Measurements from ENCODE around the gene LYRM1. TPM values are rescaled to one million over a fixed set of nuclear protein-coding genes. Genes with fewer than 3 reads are reported as not detected.

LYRM1 gene
- total and polyA plus RNA-seq, 10 of the 15 experiments (the other 5 are each of a cell fraction or from before 2014, with no cell fraction given) = 18.4 to 54.4 (median 38.0) TPM

- 0 out of 2 replicates have a peak, but pooled peaks have one; percentile 55 for TF ChIP-seq ZNF217 (IDR thresholded peaks at IDR 0.05)
- TF ChIP-seq, protein P1, sequence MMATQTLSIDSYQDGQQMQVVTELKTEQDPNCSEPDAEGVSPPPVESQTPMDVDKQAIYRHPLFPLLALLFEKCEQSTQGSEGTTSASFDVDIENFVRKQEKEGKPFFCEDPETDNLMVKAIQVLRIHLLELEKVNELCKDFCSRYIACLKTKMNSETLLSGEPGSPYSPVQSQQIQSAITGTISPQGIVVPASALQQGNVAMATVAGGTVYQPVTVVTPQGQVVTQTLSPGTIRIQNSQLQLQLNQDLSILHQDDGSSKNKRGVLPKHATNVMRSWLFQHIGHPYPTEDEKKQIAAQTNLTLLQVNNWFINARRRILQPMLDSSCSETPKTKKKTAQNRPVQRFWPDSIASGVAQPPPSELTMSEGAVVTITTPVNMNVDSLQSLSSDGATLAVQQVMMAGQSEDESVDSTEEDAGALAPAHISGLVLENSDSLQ (IDR thresholded peaks at IDR 0.05) = peak; percentile 49; the same call in 1 of the 2 replicates
- peak; percentile 57; the same call in 1 of the 2 replicates for TF ChIP-seq BCL11A (IDR thresholded peaks at IDR 0.05; ENCODE audit: low read depth, low read length)
- peak; percentile 77 for TF ChIP-seq NFIC (IDR thresholded peaks at IDR 0.05; ENCODE audit: low read depth, low read length)
- no peak for TF ChIP-seq FOXK2 (IDR thresholded peaks at IDR 0.05)
- TF ChIP-seq POU2F2 (IDR thresholded peaks at IDR 0.05; ENCODE audit: borderline replicate concordance, low read depth, low read length) = peak; percentile 50; the same call in 1 of the 3 replicates
- TF ChIP-seq IRF4 (IDR thresholded peaks at IDR 0.05; ENCODE audit: low read depth, low read length) = 0 out of 2 replicates have a peak, but pooled peaks have one; percentile 26
- peak; percentile 39; the same call in 1 of the 2 replicates for TF ChIP-seq CREM (IDR thresholded peaks at IDR 0.05; ENCODE audit: low read depth)
- TF ChIP-seq DPF2 (IDR thresholded peaks at IDR 0.05) = peak; percentile 82
Measured at GRCh38 chr16:20904507-20905081, 4.0 kb downstream of the LYRM1 start (continued).

- Histone ChIP-seq H3K9me3 (replicated peaks; ENCODE audit: control insufficient read depth, insufficient read depth, low read length) (no peaks in the 10 kb centered on the region), H3K4me1 (ENCODE audit: control insufficient read depth, insufficient read depth, low read length) (peaks cover 22% of the 10 kb centered on the region), H3K36me3 (ENCODE audit: control insufficient read depth in 2 of 2, insufficient read depth in 2 of 2, low read length in 1 of 2) (no peaks in the 10 kb centered on the region; a peak in 1 of 4 replicates), H3K27ac (ENCODE audit: control insufficient read depth, insufficient read depth) (no peak overlapping the region), H3K4me2 (ENCODE audit: control insufficient read depth, insufficient read depth) (no peak overlapping the region), H4K20me1 (ENCODE audit: control insufficient read depth, insufficient read depth) (no peaks in the 10 kb centered on the region), H3K27me3 (replicated peaks in 1 of 2; ENCODE audit: control insufficient read depth in 2 of 2, insufficient read depth in 2 of 2, low read length in 1 of 2) (no peaks in the 10 kb centered on the region), H3K79me2 (ENCODE audit: control insufficient read depth, insufficient read depth, low read length) (peaks cover 16% of the 10 kb centered on the region), H3K4me3 (no peak overlapping the region), H2AFZ (ENCODE audit: control insufficient read depth, low read depth, low read length) (no peak overlapping the region), H3K9ac (ENCODE audit: control insufficient read depth, insufficient read depth, low read length) (no peak overlapping the region)
- intact Hi-C loops (cut with micrococcal nuclease; ENCODE audit: unreplicated experiment) = no loop called here
- BruUV-seq (replicated peaks) = no TSS peak
- ChIA-PET POLR2A (no interaction called here), CTCF (interaction anchor here (3.7 kb wide), 1 partner anchor 31 kb away, joined by 18 read pairs; no protein-coding TSS in a partner anchor), RAD21 (ENCODE audit: unreplicated experiment) (interaction anchor here (1.2 kb wide), 1 partner anchor 31 kb away, joined by 4 read pairs; no protein-coding TSS in a partner anchor), SMC1A (ENCODE audit: uncharacterized antibody, unreplicated experiment) (interaction anchor here (4.6 kb wide), 1 partner anchor 31 kb away, joined by 34 read pairs; no protein-coding TSS in a partner anchor)
- in situ Hi-C loops (cut with MboI) = no loop called here
- FAIRE-seq = no peak
- no peak for DNase-seq (ENCODE audit: low read depth, low spot score)
- TF ChIP-seq FOXM1 (IDR thresholded peaks at IDR 0.05; ENCODE audit: low read depth, low read length) (no peak), RB1 (IDR thresholded peaks at IDR 0.05; ENCODE audit: borderline replicate concordance) (no peak), MEF2B (IDR thresholded peaks at IDR 0.05; ENCODE audit: partially characterized antibody, poor library complexity, severe bottlenecking) (no peak), NFYB (IDR thresholded peaks at IDR 0.05; ENCODE audit: insufficient read depth, low read depth, low read length) (no peak), STAT3 (IDR thresholded peaks at IDR 0.05; ENCODE audit: low read depth, low read length) (no peak), PAX8 (IDR thresholded peaks at IDR 0.05) (no peak), ETV6 (conservative IDR thresholded peaks at IDR 0.05 in 1 of 2, IDR thresholded peaks at IDR 0.05 in 1 of 2; ENCODE audit: borderline replicate concordance in 1 of 2, low read depth in 1 of 2) (no peak), RCOR1 (conservative IDR thresholded peaks at IDR 0.05; ENCODE audit: low read depth, low read length) (no peak), TCF7 (IDR thresholded peaks at IDR 0.05; ENCODE audit: borderline replicate concordance) (no peak), RBBP5 (conservative IDR thresholded peaks at IDR 0.05) (no peak), LARP7 (IDR thresholded peaks at IDR 0.05) (no peak), IRF4 (IDR thresholded peaks at IDR 0.05; ENCODE audit: low read depth, low read length) (no peak)
- 96% methylated on average over 3 of the region's 3 CpGs for WGBS (ENCODE audit: insufficient coverage, insufficient replicate concordance, low lambda C conversion rate, missing lambda C conversion rate)
- no peak for ATAC-seq
Measured at GRCh38 chr16:20905576-20905975, 5.0 kb downstream of the LYRM1 start.

All from GM12878 (cell line).